Uterus (tissue), 4 donors: ENCODE data around the gene NGRN. TPM values are rescaled to one million over a fixed set of nuclear protein-coding genes. Genes with fewer than 3 reads are reported as not detected.
"Not testable (repeated sequence)": the region's sequence is repeated elsewhere in the genome, so short reads cannot be mapped to it uniquely, and the experiment has no call there.

Experiments used
- DNase-seq, 2 donors: peaks; one replicate each; pipeline ENCODE4 v3.0.0-alpha.2; 2019 to 2020
- H3K27ac ChIP-seq, 2 donors: fragments of 200-600 bp; sonication (generic); 1 replicate in 1 of 2; 2 replicates in 1 of 2; pipeline ENCODE4 v1.5.1; 2016 to 2018
- H3K27me3 ChIP-seq, 2 donors: fragments of 200-600 bp; sonication (generic); one replicate each; pipeline ENCODE4 v1.5.1; 2018 to 2019; ENCODE audit warnings: control low read depth in 1 of 2
- H3K36me3 ChIP-seq, 2 donors: fragments of 200-600 bp; sonication (generic); one replicate each; pipeline ENCODE4 v1.5.1; 2019; ENCODE audit warnings: control low read depth in 1 of 2
- H3K4me1 ChIP-seq, 2 donors: fragments of 200-600 bp; sonication (generic); one replicate each; pipeline ENCODE4 v1.5.1; 2018 to 2019; ENCODE audit warnings: control low read depth in 1 of 2
- H3K4me3 ChIP-seq, 2 donors: fragments of 200-600 bp; sonication (generic); 1 replicate in 1 of 2; 2 replicates in 1 of 2; pipeline ENCODE4 v1.5.1; 2018 to 2019; ENCODE audit warnings: mild to moderate bottlenecking in 1 of 2
- H3K9me3 ChIP-seq, 2 donors: fragments of 200-600 bp; sonication (generic); one replicate each; pipeline ENCODE4 v1.5.1; 2019; ENCODE audit warnings: control low read depth in 1 of 2
- POLR2A ChIP-seq, 2 donors: fragments of 450-650 bp; IDR thresholded peaks; one replicate each; pipeline ENCODE4 v1.6.1; 2016; ENCODE audit warnings: antibody characterized with exemption in 2 of 2, mild to moderate bottlenecking in 1 of 2, moderate library complexity in 1 of 2
- intact Hi-C: fragments of 100-400 bp; cut with DNase I; formaldehyde crosslinking; loops from one replicate; pipeline ENCODE4 v1.15.1; 2023; ENCODE audit warnings: low total_unique reads
- total RNA-seq, 4 donors: library from RNA; depleted of rRNA in 3 of 4; stranded (reverse); fragments of >200 nt in 3 of 4; gene quantifications; one replicate each; pipeline versions ENCODE4 v1.1.0 to v1.2.4, GENCODE V29; 2014 to 2023
- TF ChIP-seq, protein P1 (sequence below), 4 experiments: fragments of 200-600 bp in 2 of 4; fragments of 450-650 bp in 2 of 4; sonication (generic) in 2 of 4; IDR thresholded peaks; one replicate each; pipeline ENCODE4 v1.5.1; 2016 to 2019; ENCODE audit warnings: antibody characterized with exemption in 4 of 4, mild to moderate bottlenecking in 2 of 4, moderate library complexity in 1 of 4
- donor health status: DM: yes; HTN: yes; CAD: no.

NGRN gene
- total RNA-seq, 4 donors from 2014 or later = 35.6 to 119 (median 69.4) TPM

DNA sequence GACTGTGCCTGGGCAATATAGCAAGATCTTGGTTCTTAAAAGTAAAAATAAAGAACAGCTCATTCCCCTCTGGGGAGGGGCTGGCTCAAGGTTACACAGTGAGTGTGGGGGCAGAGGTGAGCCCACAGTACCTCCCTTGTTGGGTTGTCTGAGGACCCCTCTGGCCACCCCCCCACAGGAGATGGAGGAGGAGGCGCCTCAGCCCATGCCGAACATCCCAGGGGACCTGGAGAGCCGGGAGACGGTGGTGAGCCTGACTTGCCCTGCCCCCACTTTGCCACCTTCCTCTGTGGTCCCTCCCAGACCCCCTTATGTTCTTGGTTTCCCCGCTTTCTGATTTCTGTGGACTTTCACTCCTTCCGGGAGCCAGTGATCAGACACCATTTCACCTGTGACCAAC, 28.7 kb downstream of the NGRN start:
- Histone ChIP-seq H3K9me3 (no peaks in the 10 kb centered on the region), H3K4me1 (no peaks in the 10 kb centered on the region), H3K4me3 (no peak overlapping the region), H3K27ac (no peak overlapping the region), H3K27me3 (no peaks in the 10 kb centered on the region), H3K36me3 (no peaks in the 10 kb centered on the region)
- TF ChIP-seq POLR2A (IDR thresholded peaks at IDR 0.05) = no peak
- TF ChIP-seq, protein P1, sequence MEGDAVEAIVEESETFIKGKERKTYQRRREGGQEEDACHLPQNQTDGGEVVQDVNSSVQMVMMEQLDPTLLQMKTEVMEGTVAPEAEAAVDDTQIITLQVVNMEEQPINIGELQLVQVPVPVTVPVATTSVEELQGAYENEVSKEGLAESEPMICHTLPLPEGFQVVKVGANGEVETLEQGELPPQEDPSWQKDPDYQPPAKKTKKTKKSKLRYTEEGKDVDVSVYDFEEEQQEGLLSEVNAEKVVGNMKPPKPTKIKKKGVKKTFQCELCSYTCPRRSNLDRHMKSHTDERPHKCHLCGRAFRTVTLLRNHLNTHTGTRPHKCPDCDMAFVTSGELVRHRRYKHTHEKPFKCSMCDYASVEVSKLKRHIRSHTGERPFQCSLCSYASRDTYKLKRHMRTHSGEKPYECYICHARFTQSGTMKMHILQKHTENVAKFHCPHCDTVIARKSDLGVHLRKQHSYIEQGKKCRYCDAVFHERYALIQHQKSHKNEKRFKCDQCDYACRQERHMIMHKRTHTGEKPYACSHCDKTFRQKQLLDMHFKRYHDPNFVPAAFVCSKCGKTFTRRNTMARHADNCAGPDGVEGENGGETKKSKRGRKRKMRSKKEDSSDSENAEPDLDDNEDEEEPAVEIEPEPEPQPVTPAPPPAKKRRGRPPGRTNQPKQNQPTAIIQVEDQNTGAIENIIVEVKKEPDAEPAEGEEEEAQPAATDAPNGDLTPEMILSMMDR (IDR thresholded peaks at IDR 0.05) = no peak
- no peak for DNase-seq
- intact Hi-C loops = no loop called here

GRCh38 chr15:90294601-90295269, 29.3 kb downstream of the NGRN start:
- TF ChIP-seq POLR2A (IDR thresholded peaks at IDR 0.05) = no peak
- TF ChIP-seq, protein P1 (IDR thresholded peaks at IDR 0.05) = peak in 3 of 4 experiments; percentile 25 to 44 (median 29)
- H3K27ac ChIP-seq = no peak overlapping the region
- no peaks in the 10 kb centered on the region for H3K27me3 ChIP-seq
- H3K9me3 ChIP-seq = no peaks in the 10 kb centered on the region
- intact Hi-C loops = no loop called here
- DNase-seq = peak; percentile 47 to 50
- no peak overlapping the region for H3K4me3 ChIP-seq
- no peaks in the 10 kb centered on the region for H3K36me3 ChIP-seq
- no peaks in the 10 kb centered on the region for H3K4me1 ChIP-seq

DNA sequence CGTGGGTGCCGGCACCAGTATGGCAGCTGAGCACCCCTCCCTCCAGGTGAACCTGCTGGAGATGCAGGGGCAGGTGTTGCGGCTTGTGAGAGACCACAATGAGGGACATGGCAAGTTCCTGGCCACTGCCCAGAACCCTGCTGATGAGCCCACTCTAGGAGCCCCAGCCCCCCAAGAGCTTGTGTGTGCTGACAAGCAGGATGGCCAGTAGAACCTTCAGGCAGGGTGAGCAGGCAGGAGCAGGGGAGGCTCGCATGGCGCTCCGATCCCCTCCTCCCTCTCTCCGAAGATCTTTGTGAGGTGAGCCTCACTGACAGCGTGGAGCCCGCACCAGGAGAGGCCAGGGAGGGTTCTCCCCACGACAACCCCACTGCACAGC, 29.8 kb downstream of the NGRN start:
- H3K4me3 ChIP-seq = no peak overlapping the region
- no peaks in the 10 kb centered on the region for H3K27me3 ChIP-seq
- no peak for DNase-seq
- intact Hi-C loops = no loop called here
- H3K27ac ChIP-seq = no peak overlapping the region
- no peaks in the 10 kb centered on the region for H3K36me3 ChIP-seq
- TF ChIP-seq, protein P1 (IDR thresholded peaks at IDR 0.05) = no peak
- no peak for TF ChIP-seq POLR2A (IDR thresholded peaks at IDR 0.05)
- H3K4me1 ChIP-seq = no peaks in the 10 kb centered on the region
- H3K9me3 ChIP-seq = no peaks in the 10 kb centered on the region

DNA sequence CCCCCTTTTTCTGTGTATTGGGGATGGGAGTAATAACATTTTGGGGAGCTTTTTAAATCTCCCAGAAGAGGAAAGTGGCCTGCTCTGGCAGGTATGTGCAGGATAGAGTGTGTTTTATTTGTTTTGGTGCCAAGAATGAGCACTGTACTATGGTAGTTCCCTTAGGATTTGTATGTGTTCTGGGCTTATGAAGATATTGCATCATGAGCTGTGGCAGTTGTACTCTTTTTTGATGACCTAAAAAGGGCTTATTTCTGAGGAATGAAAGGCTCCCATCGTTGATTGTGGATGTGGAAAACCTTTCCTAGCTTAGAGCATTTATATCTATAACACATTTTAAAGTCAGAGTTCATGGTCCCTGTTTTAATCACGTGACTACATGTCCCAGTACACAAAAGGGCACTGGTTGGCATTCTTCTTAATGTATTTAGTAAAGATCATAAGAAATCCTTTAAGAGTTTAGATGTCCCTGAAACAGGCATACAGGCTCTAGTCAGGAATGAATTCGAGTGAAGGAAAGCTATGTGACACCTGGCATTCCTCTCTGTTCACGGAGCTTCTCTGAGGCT, 30.9 kb downstream of the NGRN start:
- not testable (repeated sequence) for DNase-seq, H3K27me3 ChIP-seq

DNA sequence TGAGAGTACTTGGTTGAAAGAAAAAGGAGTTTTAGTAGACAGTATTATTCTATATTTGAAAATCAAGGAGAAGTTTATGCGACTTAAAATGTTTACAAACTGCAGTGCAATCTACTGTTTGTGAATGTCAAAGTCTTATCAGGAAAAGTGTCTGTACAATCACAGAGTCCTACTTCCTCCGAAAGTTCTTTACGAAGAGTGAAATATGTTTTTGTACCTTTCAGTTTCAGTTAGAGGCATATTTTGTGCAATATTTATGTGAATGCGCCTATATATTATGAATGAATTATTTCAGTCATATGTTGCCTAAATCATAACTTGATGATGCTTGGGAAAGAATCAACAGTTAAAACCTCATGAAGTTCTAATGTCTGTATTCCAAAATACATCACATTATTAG, 31.5 kb downstream of the NGRN start:
- Histone ChIP-seq H3K9me3 (no peaks in the 10 kb centered on the region), H3K27me3 (no peaks in the 10 kb centered on the region), H3K36me3 (no peaks in the 10 kb centered on the region), H3K27ac (no peak overlapping the region), H3K4me1 (no peaks in the 10 kb centered on the region), H3K4me3 (no peak overlapping the region)
- TF ChIP-seq, protein P1 (IDR thresholded peaks at IDR 0.05) = no peak
- TF ChIP-seq POLR2A (IDR thresholded peaks at IDR 0.05) = no peak
- intact Hi-C loops = no loop called here
- no peak for DNase-seq

More for the DNA sequence above, 30.9 kb downstream of the NGRN start:
- H3K4me3 ChIP-seq, H3K9me3 ChIP-seq, H3K4me1 ChIP-seq, intact Hi-C loops, H3K27ac ChIP-seq, H3K36me3 ChIP-seq: not testable (repeated sequence)
